Sigmoid colon (tissue), 7 donors: Measurements from ENCODE around the gene HIVEP3. TPM values are rescaled to one million over a fixed set of nuclear protein-coding genes. Genes with fewer than 3 reads are reported as not detected.

Experiments used
- DNase-seq: peaks from one replicate; pipeline ENCODE4 v3.0.0-alpha.2; 2019
- H3K27ac ChIP-seq, 4 donors: fragments of 200-600 bp; sonication (generic); one replicate each; pipeline ENCODE4 v1.5.1; 2016 to 2019; ENCODE audit warnings: mild to moderate bottlenecking in 1 of 4
- H3K27me3 ChIP-seq, 3 donors: fragments of 200-600 bp; sonication (generic); one replicate each; pipeline ENCODE4 v1.5.1; 2019; ENCODE audit warnings: mild to moderate bottlenecking in 1 of 3
- H3K36me3 ChIP-seq, 4 donors: fragments of 200-600 bp; sonication (generic); one replicate each; pipeline ENCODE4 v1.5.1; 2016 to 2019
- H3K4me1 ChIP-seq, 4 donors: fragments of 200-600 bp; sonication (generic); one replicate each; pipeline ENCODE4 v1.5.1; 2017 to 2019
- H3K4me3 ChIP-seq, 4 donors: fragments of 200-600 bp; sonication (generic); one replicate each; pipeline ENCODE4 v1.5.1; 2017 to 2019; ENCODE audit warnings: mild to moderate bottlenecking in 2 of 4, moderate library complexity in 1 of 4
- H3K9me3 ChIP-seq, 4 donors: fragments of 200-600 bp in 3 of 4; sonication (generic) in 3 of 4; one replicate each; pipeline versions ENCODE4 v1.5.1 to v1.6.1; 2013 to 2019
- CTCF ChIP-seq, 4 experiments: fragments of 450-650 bp in 3 of 4; fragments of 200-600 bp in 1 of 4; IDR thresholded peaks; one replicate each; pipeline ENCODE4 v1.5.1; 2016 to 2019; ENCODE audit warnings: antibody characterized with exemption in 4 of 4, mild to moderate bottlenecking in 3 of 4, moderate library complexity in 2 of 4
- EP300 ChIP-seq, 4 donors: sonication (generic); formaldehyde crosslinking; IDR thresholded peaks; one replicate each; pipeline ENCODE4 v1.6.1; 2017; ENCODE audit warnings: antibody characterized with exemption in 4 of 4
- POLR2A ChIP-seq, 2 donors: fragments of 450-650 bp; IDR thresholded peaks; one replicate each; pipeline ENCODE4 v1.6.1; 2016; ENCODE audit warnings: antibody characterized with exemption in 2 of 2, mild to moderate bottlenecking in 2 of 2, moderate library complexity in 2 of 2
- POLR2AphosphoS5 ChIP-seq, 4 donors: sonication (generic); formaldehyde crosslinking; IDR thresholded peaks; one replicate each; pipeline ENCODE4 v1.6.1; 2017; ENCODE audit warnings: antibody characterized with exemption in 4 of 4
- WGBS, 2 donors: extraction: QIAGEN DNeasy Blood & Tissue Kit; methylation state at CpG; one replicate each; pipeline ENCODE4 v1.1.7; 2013; 5-methylcytosine and 5-hydroxymethylcytosine counted together
- intact Hi-C: fragments of 100-400 bp; cut with DNase I; formaldehyde crosslinking; loops from one replicate; pipeline ENCODE4 v1.15.1; 2023
- polyA plus RNA-seq, 3 donors: library from polyadenylated mRNA; stranded (reverse); fragments of 200-250 nt; gene quantifications; one replicate each; pipeline ENCODE4 v1.2.3, GENCODE V29; 2013
- total RNA-seq, 4 donors: library from RNA; depleted of rRNA; stranded (reverse); fragments of >200 nt; gene quantifications; one replicate each; pipeline ENCODE4 v1.1.0, GENCODE V29; 2016
- donor health status: healthy with polysubstance abuse.
- donor health status: Bipolar disorder and iron deficiency.
- donor health status: healthy.

HIVEP3 gene
- total and polyA plus RNA-seq, 7 donors: 1.4 to 7.8 (median 3.2) TPM

GRCh38 chr1:41513383-41513735, 405.4 kb downstream of the HIVEP3 start:
- H3K27ac ChIP-seq: no peak overlapping the region

GRCh38 chr1:41512701-41513382, 405.9 kb downstream of the HIVEP3 start:
- Histone ChIP-seq H3K27me3 (no peaks in the 10 kb centered on the region), H3K4me1 (peaks cover 0 to 20% (median 17%) of the 10 kb centered on the region in 4 donors), H3K4me3 (no peak overlapping the region), H3K27ac (no peak overlapping the region), H3K9me3 (no peaks in the 10 kb centered on the region), H3K36me3 (no peaks in the 10 kb centered on the region)
- TF ChIP-seq POLR2A (IDR thresholded peaks at IDR 0.05): no peak
- 92% methylated on average over 27 of the region's 27 CpGs for WGBS, 2 donors
- intact Hi-C loops: no loop called here
- no peak for DNase-seq

More at GRCh38 chr1:41513383-41513735, 405.4 kb downstream of the HIVEP3 start:
- H3K27me3 ChIP-seq: no peaks in the 10 kb centered on the region
- H3K36me3 ChIP-seq: no peaks in the 10 kb centered on the region
- 89 to 92% methylated on average over 17 of the region's 17 CpGs for WGBS, 2 donors
- DNase-seq: no peak
- peaks cover 0 to 20% (median 17%) of the 10 kb centered on the region in 4 donors for H3K4me1 ChIP-seq
- H3K9me3 ChIP-seq: no peaks in the 10 kb centered on the region
- intact Hi-C loops: no loop called here
- no peak overlapping the region for H3K4me3 ChIP-seq
- TF ChIP-seq POLR2AphosphoS5 (IDR thresholded peaks at IDR 0.05): no peak
- no peak for TF ChIP-seq EP300 (IDR thresholded peaks at IDR 0.05)
- peak in 1 of 4 experiments; percentile 8 for TF ChIP-seq CTCF (IDR thresholded peaks at IDR 0.05)

GRCh38 chr1:41511239-41511540, 407.5 kb downstream of the HIVEP3 start:
- 96 to 98% methylated on average over 7 of the region's 7 CpGs for WGBS, 2 donors
- Histone ChIP-seq H3K4me1 (peaks cover 0 to 9% (median 8%) of the 10 kb centered on the region in 4 donors), H3K36me3 (no peaks in the 10 kb centered on the region), H3K27me3 (no peaks in the 10 kb centered on the region), H3K27ac (no peak overlapping the region), H3K9me3 (no peaks in the 10 kb centered on the region), H3K4me3 (no peak overlapping the region)
- TF ChIP-seq EP300 (IDR thresholded peaks at IDR 0.05) (no peak), POLR2A (IDR thresholded peaks at IDR 0.05) (no peak), CTCF (IDR thresholded peaks at IDR 0.05) (no peak), POLR2AphosphoS5 (IDR thresholded peaks at IDR 0.05) (no peak)
- DNase-seq: no peak
- intact Hi-C loops: no loop called here

GRCh38 chr1:41510531-41511238, 408.0 kb downstream of the HIVEP3 start:
- H3K27ac ChIP-seq: no peak overlapping the region
- no peaks in the 10 kb centered on the region for H3K36me3 ChIP-seq
- TF ChIP-seq POLR2AphosphoS5 (IDR thresholded peaks at IDR 0.05) (no peak), POLR2A (IDR thresholded peaks at IDR 0.05) (no peak), CTCF (IDR thresholded peaks at IDR 0.05) (no peak), EP300 (IDR thresholded peaks at IDR 0.05) (no peak)
- H3K27me3 ChIP-seq: no peaks in the 10 kb centered on the region
- DNase-seq: no peak
- H3K4me1 ChIP-seq: peaks cover 0 to 5% (median 4%) of the 10 kb centered on the region in 4 donors
- no peaks in the 10 kb centered on the region for H3K9me3 ChIP-seq
- no peak overlapping the region for H3K4me3 ChIP-seq
- intact Hi-C loops: no loop called here
- WGBS, 2 donors: 95 to 96% methylated on average over 41 of the region's 41 CpGs

GRCh38 chr1:41509270-41509671, 409.5 kb downstream of the HIVEP3 start:
- Histone ChIP-seq H3K27me3 (no peaks in the 10 kb centered on the region), H3K4me1 (no peaks in the 10 kb centered on the region), H3K9me3 (no peaks in the 10 kb centered on the region), H3K27ac (no peak overlapping the region), H3K4me3 (no peak overlapping the region), H3K36me3 (no peaks in the 10 kb centered on the region)
- 67 to 81% methylated on average over 9 of the region's 9 CpGs for WGBS, 2 donors
- DNase-seq: no peak
- TF ChIP-seq EP300 (IDR thresholded peaks at IDR 0.05) (no peak), POLR2AphosphoS5 (IDR thresholded peaks at IDR 0.05) (no peak), POLR2A (IDR thresholded peaks at IDR 0.05) (no peak), CTCF (IDR thresholded peaks at IDR 0.05) (no peak)
- intact Hi-C loops: no loop called here
